EL (cell line): Measurements from ENCODE around the gene GGT6.
A peak's percentile ranks its signal among the peaks of the same experiment; 100 is the strongest.
"Not testable (repeated sequence)": the region's sequence is repeated elsewhere in the genome, so short reads cannot be mapped to it uniquely, and the experiment has no call there.

Source experiments
- DNase-seq: peaks from one replicate; pipeline ENCODE4 v3.0.0-alpha.2; 2016

The GGT6 gene

GRCh38 chr17:4590981-4591453, 30.6 kb upstream of the GGT6 start:
- no peak for DNase-seq

- DNase-seq: not testable (repeated sequence)
These were observed 29.7 kb upstream of the GGT6 start for GRCh38 chr17:4590042-4590441.

GRCh38 chr17:4588898-4589625, 28.7 kb upstream of the GGT6 start:
- no peak for DNase-seq

DNA sequence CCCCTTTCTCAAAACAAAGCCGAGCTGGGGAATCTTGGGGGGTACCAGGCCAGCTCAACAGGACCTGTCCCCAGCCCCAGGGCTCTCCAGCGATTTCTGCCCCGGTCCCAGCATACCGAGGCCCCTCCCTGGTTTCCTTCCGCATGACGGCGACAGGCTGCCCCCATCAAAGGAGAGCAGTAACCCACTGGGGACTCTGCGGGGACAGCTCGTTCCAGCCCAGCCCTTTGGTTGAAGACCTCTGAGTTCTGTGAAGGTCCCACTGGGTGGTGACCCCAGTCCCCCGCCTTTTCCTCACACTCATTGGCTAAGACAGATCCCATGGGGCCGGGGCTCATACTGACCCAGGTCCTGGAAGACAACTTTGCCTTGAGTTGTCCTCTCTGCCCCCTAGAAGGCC, 28.0 kb upstream of the GGT6 start:
- no peak for DNase-seq

- no peak for DNase-seq
These were observed 27.4 kb upstream of the GGT6 start for GRCh38 chr17:4587803-4588202.

DNA sequence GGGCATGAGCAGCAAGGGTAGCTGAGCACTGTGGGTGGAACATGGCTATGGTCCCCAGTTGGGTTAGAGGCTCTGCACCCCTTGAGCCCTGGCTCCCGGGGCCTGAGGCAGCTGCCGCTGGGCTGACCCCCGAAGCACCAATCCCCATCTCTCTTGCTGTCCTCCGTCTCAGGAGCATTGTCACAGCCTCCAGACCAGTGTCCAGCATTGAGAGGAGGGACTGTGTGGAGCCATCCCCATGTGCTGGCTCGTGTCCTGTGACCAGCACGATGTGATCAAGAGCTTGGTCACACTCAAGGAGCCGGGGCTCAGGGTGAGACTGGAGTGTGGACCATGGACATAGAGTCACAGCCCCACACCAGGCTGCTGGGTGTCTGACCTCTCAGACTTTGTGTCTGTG, 26.8 kb upstream of the GGT6 start:
- DNase-seq: no peak

GRCh38 chr17:4586043-4586442, 25.7 kb upstream of the GGT6 start:
- no peak for DNase-seq

DNA sequence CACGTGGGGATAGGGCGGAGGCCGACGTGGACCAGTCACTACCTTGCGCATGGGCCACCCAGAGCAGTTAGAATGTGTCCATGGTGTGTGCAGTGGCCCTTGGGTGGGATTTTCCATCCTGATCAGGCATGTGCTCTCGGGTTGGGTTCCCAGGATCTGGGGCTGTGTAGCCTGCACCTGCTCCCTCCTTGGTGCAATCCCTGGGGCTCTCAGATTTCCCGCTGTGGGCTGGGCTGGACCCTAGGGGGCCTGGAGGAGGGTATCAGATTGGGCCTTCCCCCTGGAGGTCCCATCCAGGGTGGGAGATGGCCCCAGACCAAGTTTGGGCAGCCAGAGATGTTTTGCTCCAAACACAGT, 25.2 kb upstream of the GGT6 start:
- DNase-seq: no peak

- DNase-seq: no peak
These were observed 24.7 kb upstream of the GGT6 start for GRCh38 chr17:4584917-4585637.

- no peak for DNase-seq
These were observed 23.9 kb upstream of the GGT6 start, which contains the start of gene SMTNL2 for GRCh38 chr17:4584101-4584916. SMTNL2 (plus strand) TSS chr17:4584529; CDS start chr17:4584606, 77 bp downstream.

DNA sequence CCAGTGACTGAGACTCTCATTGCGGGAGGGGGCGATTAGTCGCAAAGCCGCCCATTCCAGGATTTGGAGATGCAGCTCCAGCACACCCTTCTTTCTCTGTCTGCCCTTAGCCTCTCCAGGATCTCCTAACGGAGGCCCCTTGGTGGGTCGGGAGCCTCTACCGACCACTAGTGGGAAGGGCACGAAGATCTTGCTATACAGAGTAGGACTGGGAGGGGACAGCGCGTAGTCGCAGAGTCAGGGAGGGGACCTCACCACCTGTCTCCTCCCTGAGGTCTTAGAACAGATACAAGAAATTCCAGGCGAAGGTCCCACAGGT, 23.4 kb upstream of the GGT6 start:
- DNase-seq: peak; percentile 20

DNA sequence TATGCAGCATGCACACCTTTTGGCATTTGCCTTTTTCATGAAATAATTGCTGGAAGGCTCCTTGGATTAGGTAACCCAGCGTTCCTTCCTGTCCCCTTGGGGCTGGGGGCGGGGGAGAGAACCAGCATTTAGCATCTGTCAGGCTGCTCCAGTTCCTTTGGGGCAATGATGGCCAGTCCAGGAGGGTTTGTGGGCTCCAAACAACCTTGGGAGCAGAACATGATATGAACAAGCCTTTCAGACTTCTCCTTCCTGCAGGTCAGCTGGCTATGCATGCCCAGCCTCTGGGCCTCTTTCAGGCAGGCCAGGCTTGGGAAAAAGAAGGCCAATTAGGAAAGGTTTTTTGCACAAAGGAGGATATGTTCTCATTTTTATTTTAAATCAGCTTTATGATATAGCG, 22.8 kb upstream of the GGT6 start:
- DNase-seq: no peak

DNA sequence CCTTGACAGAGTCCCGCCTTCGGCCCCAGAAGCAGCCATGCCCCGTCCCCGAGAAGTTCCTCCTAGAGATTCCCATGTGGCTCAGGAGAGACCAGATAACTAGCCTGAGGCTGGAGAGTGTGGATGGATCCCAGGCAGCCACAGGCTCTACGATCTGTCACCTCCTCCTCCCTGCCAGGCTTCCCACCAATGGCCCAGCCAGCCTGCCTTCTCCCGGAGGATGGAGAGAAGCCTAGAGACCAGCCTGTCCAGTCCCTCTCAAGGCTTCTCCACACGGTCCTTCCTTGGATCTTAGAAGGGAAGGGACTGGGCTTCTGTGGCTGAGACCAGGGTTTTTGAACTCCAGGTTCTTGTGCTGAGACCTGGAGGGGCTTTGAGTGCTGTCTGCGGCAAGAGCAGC, 22.3 kb upstream of the GGT6 start:
- DNase-seq: no peak

GRCh38 chr17:4582101-4582501, 21.7 kb upstream of the GGT6 start:
- no peak for DNase-seq

GRCh38 chr17:4580291-4580690, 19.9 kb upstream of the GGT6 start:
- no peak for DNase-seq

DNA sequence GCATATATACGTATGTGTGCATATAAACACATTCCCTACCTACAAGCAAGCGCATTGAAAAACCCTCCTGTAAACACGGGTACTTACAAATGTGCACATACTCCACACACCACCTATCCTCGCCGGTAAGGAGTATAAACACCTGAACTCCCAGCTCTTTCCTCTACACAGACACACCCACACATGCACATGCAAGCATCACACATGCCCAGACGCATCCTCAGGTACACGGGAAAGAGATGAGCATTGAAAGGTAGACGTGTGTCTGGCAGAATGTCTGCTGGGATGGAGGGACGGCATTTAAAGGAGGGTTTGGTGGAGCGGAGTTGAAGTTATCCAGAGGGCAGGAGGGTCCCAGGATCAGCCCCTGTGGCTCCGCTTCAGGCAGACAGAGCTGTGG, 19.3 kb upstream of the GGT6 start:
- DNase-seq: no peak

DNA sequence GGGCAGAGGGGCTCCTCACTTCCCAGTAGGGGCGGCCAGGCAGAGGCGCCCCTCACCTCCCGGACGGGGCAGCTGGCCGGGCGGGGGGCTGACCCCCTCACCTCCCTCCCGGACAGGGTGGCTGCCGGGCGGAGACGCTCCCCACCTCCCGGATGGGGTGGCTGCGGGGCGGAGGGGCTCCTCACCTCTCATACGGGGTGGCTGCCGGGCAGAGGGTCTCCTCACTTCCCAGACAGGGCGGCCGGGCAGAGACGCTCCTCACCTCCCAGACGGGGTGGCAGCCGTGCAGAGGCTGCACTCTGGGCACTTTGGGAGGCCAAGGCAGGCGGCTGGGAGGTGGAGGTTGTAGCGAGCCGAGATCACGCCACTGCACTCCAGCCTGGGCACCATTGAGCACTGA, 18.0 kb upstream of the GGT6 start:
- not testable (repeated sequence) for DNase-seq

DNA sequence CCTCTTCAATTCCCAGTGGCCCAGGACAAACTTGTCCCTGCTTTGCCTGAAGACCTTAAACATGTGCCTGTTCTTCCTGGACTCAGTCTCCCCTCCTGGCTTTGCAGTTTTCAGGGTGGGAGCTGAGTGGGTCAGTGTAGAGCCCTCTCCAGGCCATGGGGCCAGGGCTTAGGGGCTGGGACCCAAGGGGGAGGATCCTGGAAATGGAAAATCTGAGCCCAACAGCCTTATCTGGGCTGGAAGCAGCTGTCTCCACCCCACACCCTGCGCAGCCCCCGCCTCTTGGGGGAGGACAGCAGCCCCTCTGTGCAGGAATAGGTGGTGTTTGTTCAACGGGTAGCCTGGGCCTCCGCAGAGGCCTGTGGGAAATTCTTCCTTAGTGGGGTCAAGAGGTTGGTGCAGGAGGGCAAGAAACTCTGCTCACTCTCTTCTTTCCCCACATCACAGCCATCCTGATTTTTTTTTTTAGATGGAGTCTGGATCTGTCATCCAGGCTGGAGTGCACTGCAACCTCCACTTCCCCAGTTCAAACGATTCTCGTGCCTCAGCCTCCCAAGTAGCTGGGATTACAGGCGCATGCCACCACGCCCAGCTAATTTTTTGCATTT, 17.1 kb upstream of the GGT6 start:
- DNase-seq: no peak

GRCh38 chr17:4576729-4577322, 16.4 kb upstream of the GGT6 start:
- no peak for DNase-seq

GRCh38 chr17:4576161-4576558, 15.8 kb upstream of the GGT6 start:
- DNase-seq: no peak

DNA sequence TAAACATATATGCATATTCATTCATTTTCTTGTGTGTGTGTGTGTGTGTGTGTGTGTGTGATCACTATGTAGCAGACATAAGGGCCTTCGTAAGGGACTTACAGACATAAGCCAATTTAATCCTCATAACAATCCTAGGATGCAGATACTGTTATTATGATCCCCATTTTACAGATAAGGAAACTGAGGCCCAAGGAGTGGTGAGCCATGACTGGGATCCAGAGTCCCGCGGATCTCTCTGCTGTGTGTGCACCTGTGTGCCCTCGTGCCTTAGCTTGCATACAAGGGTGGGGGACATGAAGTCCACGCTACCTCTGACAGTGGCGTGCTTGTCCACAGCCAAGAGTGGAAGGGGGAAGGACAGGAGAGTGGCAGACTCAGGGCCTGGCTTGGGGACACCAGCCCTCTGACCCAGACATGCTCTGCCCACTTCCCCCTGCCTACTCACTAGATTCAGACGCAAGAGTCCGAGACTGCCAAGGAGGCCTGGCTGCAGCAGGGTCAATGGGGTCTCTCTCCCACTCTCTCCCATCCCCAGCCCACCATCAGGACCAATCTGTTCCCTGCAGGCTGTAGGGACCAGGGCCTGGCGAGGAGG, 14.2 kb upstream of the GGT6 start:
- no peak for DNase-seq

DNA sequence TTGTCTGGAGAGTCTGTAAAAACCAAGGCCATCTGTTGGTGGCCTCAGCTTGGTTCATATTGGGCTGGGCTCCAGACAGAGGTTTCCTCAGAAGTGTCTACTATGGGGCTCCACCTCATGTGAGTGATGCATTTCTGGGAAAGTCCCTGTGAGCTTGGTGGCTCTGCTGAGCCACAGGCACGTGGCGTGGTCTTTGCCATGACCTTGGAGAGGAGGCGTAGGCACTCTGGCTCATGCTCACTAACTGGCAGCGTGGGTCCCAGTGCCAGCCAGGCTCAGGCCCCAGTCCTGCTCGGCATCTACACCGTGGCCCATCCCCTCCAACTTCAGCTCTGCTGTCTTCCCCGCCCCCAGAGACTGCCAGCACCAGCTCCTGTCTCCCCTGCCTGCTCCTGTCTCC, 13.3 kb upstream of the GGT6 start:
- DNase-seq: no peak

GRCh38 chr17:4573115-4573514, 12.7 kb upstream of the GGT6 start:
- DNase-seq: no peak
